GM11168 (cell line): ENCODE data around the gene DNAJC30.

ENCODE experiments used
- in situ Hi-C: fragments of 300-500 bp; cut with MboI; formaldehyde crosslinking; loops from one replicate; pipeline ENCODE4 v1.12.0; 2022; ENCODE audit warnings: low sequenced_read_pairs; ENCODE audit not compliant: unreplicated experiment

DNAJC30 gene

DNA sequence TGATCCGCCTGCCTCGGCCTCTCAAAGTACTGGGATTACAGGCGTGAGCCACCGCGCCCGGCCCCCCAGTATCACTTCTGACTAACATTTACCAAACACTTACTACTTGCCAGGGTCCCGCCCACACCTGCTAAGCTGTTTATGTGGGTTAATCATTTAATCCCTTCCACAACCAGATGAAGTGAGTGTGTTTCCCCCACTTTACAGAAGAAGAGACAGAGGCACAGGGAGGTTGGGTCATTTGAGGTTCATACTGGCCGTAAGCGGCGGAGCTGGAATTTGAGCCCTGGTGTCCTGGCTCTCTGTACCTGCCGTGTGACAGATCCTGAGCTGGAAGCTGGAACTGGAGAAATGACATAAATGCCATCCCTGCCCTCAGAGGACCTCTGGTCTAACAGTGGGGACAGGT is 30.7 kb downstream of the DNAJC30 start:
- in situ Hi-C loops = no loop called here

DNA sequence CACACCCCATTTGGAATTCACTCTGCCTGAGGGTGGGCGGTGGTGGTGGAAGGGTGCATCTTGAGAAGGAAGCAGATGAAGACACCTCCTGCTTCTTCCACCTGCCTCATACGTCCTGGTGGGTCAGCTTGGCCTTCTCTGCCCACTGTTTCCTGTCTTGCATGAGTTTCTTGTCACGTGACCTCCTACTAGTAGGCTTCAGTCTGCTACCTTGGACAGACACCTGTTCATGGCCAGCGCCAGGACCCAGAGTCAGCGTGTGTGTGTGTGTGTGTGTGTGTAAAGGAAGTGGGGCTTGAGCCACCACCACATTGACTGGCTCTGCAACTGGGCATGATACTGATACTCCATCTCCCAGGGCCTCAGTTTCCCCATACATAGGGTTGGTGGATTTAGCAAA is 32.7 kb downstream of the DNAJC30 start:
- in situ Hi-C loops = no loop called here

DNA sequence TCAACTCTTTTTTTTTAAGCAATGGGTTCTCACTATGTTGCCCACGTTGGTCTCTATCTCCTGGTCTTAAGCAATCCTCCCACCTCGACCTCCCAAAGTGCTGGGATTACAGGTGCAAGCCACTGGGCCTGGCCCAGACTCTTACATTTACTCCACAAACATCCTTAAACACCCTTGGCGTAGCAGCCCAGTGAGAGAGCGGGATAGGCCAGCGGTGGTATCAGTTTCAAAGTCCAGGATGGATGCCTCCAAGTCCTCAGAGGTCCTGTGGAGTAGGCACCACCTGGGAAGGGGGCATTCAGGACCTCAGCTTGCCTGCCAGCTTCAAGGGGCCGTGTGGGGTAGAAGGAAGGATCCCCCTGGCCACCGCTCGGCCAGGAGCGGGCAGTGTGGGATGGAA is 33.7 kb downstream of the DNAJC30 start:
- in situ Hi-C loops = no loop called here

DNA sequence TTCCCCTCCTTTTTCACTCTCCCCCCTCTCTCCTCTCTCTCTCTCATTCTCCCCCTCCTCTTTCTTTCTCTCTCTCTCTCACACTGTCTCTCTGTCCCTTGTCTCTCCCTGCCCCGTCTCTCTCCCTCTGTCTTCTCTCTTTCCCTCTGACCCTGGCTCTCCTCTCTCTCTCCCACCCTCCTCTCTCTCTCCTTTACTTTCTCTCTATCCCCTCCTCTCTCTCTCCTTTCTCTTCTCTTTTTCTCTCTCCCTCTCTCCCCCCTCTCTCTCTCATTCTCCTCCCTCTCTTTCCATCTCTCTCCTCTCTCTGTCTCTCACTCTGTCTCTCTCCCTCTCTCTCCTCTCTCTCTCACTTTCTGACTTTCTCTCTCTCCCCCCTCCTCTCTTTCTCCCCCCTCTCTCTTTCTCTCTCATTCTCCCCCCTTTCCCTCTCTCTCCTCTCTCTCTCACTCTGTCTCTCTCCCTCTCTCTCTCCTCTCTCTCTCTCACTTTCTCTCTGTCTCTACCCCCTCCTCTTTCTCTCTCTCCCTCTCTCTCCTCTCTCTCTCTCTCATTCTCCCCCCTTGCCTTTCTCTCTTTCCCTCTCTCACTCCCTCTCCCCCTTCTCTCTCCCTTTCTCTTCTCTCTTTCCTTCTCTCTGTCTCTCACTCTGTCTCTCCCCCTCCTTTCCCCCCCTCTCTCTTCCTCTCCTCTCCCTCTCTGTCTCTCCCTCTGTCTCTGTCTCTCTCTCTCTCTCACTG is 34.5 kb downstream of the DNAJC30 start:
- in situ Hi-C loops = no loop called here

DNA sequence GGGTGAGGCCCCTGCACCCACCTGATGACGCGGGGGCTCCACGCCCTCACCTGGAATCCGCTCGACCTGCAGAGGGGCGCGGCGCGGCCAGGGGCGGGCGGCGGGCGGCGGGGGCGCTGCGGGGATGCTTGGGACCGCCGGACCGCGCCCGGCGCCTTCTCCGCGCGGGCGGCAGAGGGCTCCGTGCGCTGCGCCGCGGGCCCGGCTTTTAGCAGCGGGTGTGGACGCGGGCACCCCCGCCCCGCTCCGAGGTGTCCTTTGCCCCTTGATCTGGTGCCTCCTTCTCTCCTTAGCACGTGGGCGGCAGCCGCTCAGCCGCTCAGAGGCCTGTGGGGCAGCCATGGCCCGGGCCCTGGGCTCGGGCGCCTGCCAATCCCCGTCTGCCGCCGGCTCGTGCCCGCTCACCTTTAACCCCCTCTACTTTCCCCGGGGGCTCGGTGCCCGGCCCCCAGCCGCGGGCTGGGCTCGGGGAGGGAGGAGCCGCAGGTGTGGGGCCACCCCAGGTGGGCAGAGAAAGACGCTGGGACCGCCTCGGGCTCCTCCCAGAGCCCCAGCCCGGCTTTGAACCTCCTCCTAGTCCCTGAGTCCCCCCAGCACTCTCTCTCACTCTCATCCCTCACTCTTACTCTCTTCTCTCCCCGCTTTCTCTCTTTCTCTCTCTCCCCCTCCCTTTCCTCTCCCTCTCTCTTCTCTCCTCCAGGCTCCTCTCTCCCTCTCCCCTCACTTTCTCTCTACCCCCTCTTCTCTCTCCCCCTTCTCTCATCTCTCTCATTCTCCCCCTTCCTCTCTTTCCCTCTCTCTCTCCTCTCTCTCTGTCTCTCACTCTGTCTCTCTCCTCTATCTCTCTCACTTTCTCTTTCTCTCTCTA is 35.3 kb downstream of the DNAJC30 start:
- in situ Hi-C loops = no loop called here

DNA sequence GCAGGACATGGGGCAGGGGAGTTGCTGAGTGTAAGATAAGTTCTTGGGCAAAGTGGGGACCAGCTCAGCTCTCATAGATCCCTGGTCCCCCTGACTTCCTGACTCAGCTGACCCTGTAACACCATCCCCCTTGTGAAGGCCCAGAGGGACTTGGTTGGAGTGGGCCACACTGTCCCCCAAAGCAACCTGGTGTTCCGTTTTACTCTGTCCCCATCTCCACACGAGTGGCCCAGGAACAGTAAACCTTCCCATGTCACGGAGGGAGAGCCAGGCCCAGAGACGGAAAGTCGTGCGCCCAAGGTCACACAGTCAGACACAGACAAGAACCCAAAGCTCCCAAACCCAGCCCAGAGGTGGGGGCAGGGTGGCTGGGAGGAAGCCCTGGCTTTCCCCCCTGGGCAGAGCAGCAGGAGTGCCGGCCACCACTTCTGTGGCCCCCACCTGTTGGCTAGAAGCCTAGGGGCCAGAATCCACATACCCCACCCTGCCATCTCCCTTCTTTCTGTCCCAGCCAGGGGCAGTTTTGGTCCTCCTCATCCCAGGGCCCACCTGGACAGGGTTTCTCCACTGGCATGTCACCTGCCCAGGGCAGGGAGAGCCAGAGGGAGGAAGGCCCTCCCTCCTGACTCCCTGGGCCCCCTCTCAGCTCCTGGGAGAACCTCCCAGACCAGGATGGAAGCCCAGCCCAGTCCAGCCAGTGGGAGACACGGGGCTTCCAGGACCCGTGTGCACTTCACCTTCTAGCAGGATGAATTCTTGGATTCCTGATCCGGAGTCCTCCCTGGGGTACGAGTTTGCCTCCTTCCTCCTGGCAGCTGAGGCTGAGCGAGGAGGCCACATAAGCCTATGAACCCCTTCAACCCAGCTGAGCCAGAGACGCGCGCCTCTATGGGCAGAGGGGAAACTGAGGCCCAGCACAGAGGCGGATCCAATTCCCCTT is 36.2 kb downstream of the DNAJC30 start:
- in situ Hi-C loops = no loop called here

DNA sequence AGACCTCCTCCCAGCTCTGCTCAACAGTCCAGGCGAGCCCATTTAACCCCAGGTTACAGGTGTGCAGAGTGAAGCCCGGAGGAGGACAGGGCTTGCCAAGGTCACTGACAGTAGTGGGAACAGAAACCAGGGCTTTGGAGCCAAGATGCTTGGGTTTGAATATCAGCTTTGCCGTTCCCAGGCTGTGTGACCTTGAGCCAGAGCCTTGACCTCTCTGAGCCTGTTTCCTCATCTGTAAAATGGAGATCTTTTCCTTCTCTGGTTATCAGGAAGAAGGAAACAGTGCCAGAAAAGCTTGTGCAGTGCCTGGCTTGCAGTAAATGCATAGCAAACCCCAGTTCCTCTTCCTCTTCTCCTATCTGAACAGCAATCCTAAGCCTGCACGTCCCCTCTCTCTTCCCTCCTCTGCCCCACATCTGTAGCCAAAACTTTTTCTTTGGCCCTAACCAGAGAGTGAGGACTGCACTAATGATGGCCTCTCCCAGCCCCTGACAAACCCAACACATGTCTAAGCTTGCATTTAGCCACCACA is 37.5 kb downstream of the DNAJC30 start:
- in situ Hi-C loops = no loop called here

DNA sequence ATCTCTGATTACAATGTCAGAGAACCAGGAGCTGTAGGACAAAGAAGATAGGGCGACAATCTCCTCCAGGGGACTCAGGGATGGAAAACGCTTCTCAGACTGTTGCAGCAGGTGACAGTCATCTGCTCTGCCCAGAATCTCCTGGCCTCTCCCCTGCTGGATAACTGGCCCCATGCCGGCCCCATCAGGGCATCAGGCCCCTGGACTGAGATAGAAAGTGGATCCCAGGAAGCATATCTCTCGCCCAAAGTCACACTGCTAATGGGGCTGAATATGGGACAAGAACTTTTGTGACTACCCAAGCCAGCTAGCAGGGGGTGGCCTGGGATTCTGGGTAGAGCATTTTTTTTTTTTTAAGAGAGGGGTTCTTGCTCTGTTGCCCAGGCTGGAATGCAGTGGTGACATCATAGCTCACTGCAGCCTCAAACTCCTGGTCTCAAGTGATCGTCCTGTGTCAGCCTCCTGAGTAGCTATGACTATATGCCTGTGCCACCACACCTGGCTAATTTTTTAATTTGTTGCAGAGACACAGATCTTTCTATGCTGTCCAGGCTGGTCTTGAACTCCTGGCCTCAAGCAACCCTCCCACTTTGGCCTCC is 38.5 kb downstream of the DNAJC30 start:
- in situ Hi-C loops = no loop called here

DNA sequence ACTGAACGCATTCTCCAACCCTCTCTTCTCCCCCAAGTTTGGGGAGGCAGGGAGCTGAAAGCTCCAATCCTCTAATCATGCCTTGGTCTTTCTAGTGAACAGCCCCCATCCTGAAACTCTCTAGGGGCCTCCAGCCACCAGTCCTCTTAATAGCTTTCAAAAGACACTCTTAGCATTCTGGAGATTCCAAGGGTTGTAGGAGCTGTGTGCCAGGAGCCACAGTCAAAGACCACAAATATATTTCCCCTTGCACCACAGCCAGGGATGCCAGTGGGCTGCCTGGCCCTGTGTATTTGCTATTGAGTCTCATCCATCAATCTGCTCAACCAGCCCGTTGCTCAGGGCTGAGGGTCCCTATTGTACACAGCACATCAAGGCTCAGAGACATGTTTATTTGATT is 40.4 kb downstream of the DNAJC30 start:
- in situ Hi-C loops = no loop called here

DNA sequence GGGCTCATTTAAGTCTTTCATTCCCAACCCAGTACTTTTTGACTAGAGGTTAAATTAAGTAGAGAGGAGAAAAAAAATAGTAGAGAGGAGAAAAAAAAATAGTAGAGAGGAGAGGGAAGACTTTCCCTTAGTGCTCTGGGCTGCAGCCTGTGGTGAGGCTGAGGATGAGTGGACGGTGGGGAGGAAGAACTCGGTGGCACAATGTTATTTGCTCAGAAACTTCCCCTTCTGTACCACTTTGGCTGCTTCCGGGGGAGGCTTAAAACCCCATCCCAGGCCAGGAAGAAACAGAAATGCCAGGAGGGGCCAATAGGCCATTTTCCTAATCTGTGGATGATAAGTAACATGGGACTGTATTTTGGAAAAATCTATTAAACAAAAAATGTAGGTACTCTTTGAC is 44.3 kb downstream of the DNAJC30 start:
- in situ Hi-C loops = no loop called here

DNA sequence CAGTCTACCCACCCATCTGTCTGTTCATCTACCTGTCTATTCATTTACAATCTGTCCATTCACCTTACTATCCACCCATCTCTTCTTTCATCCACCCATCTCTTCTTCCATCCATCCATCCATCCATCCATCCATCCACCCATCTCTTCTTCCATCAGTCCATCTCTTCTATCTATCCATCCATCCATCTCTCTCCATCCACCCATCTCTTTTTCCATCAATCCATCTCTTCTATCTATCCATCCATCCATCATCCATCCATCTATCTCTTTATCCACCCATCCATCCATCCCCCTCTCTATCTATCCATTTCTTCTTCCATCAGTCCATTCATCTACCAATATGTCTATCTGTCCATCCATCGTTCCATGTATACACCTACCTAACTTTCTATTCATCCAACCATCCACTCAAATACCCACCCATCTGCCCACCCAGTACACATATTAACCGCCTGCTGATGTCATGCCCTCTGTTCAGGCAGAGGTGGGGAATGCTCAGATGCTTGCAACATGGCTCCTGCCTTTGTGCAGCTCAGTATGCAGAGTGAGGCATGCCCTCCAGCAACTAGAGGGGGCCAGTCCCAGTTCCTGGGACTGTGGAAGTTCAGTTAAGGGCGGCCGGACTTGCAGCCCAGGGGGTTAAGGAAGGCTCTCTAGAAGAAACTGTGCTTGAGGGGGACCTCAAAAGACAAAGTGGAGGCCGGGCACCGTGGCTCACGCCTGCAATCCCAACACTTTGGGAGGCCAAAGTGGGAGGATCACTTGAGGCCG is 47.6 kb downstream of the DNAJC30 start:
- in situ Hi-C loops = no loop called here

DNA sequence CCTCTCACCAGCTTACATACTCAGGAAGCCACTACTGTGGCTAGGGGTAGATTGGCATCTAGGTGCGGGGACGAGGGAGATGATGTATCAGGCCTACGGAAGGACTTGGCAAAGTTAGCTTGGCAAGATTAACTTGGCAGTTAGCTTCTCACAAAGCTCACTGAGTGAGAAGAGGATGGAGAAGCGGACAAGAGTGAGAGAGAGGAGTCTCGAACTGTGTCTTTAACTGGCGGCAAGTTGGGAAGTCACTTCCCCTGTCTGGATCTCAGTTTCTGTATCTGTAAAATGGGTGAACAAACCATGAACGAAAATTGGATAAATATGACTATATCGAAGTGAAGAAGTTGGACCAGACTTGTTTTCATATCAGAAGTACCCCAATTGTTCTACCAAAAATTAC is 49.4 kb downstream of the DNAJC30 start:
- in situ Hi-C loops = no loop called here

DNA sequence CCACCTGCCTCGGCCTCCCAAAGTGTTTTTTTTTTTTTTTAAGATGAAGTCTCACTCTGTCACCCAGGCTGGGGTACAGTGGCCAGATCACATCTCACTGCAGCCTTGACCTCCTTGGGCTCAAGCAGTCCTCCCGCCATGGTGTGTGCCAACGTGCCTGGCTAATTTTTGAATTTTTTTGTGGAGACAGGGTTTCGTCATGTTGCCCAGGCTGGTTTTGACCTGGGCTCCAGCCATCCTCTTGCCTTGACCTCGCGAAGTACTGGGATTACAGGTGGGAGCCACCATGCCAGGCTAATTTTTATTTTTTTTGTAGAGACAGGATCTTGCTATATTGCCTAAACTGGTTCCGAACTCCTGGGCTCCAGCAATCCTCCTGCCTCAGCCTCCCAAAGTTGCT is 49.9 kb downstream of the DNAJC30 start:
- in situ Hi-C loops = no loop called here

DNA sequence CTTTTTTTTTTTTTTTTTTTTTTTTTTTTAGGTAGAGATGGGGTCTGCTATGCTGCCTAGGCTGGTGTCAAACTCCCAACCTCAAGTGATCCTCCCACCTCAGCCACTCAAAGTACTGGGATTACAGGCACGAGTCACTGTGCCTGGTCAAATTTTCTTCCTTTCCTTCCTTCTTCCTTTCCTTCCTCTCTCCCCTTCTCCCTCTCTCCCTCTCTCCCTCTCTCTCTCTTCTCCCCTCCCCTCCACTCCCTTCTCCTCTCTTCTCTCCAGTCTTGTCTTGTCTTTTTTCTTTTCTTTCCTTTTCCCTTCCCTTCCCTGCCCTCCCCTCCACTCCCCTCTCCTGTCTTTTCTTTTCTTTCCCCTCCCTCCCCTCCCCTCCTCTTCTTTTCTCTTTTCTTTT is 51.7 kb downstream of the DNAJC30 start:
- in situ Hi-C loops = no loop called here
